B cell (primary cell): ENCODE data around the gene TECTA. TPM values are rescaled to one million over a fixed set of nuclear protein-coding genes. Genes with fewer than 3 reads are reported as not detected.

Source experiments
- ATAC-seq: fragments of 200-7000 bp; cut with Tn5 transposase; one replicate; pipeline ENCODE4 v1.10.0; 2021; ENCODE audit warnings: low read depth, mild to moderate bottlenecking, moderate number of reproducible peaks, moderate library complexity
- CTCF ChIA-PET: fragments of 350-600 bp; sonication (Branson Sonifier 250); formaldehyde crosslinking; loops from one replicate; lab custom pipeline; 2021; ENCODE audit warnings: antibody characterized with exemption, inconsistent platforms; lab: Charles Lee
- POLR2A ChIA-PET: fragments of 350-600 bp; sonication (Branson Sonifier 250); formaldehyde crosslinking; loops from one replicate; lab custom pipeline; 2021; ENCODE audit warnings: antibody characterized with exemption; lab: Charles Lee
- DNase-seq: peaks from one replicate; pipeline ENCODE4 v3.0.0; 2013
- H2AFZ ChIP-seq: 2 replicates; pipeline ENCODE4 v1.6.1; 2012; ENCODE audit warnings: mild to moderate bottlenecking, low read depth, low read length; ENCODE audit not compliant: insufficient read depth, poor library complexity, severe bottlenecking
- H3K27ac ChIP-seq, 2 donors: 1 replicate in 1 of 2; 2 replicates in 1 of 2; pipeline ENCODE4 v1.5.1; 2012 to 2013; ENCODE audit warnings: low read length in 2 of 2, mild to moderate bottlenecking in 2 of 2, moderate library complexity in 1 of 2
- H3K27me3 ChIP-seq, 4 experiments: fragments of 200-600 bp in 1 of 4; sonication (generic) in 1 of 4; replicated peaks in 1 of 4; 1 replicate in 2 of 4; 2 replicates in 2 of 4; pipeline versions ENCODE4 v1.6.1 to v1.7.0; 2013 to 2016; ENCODE audit warnings: low read length in 3 of 4, mild to moderate bottlenecking in 2 of 4, mixed read lengths in 1 of 4, moderate library complexity in 1 of 4; ENCODE audit not compliant: insufficient read depth in 4 of 4, control insufficient read depth in 3 of 4; ENCODE audit errors: control extremely low read depth in 1 of 4
- H3K36me3 ChIP-seq, 2 experiments: replicated peaks in 1 of 2; 1 replicate in 1 of 2; 2 replicates in 1 of 2; pipeline versions ENCODE4 v1.6.1 to v1.7.1; 2013; ENCODE audit warnings: low read length in 1 of 2; ENCODE audit not compliant: insufficient read depth in 2 of 2, control insufficient read depth in 1 of 2; ENCODE audit errors: control extremely low read depth in 1 of 2, extremely low read depth in 1 of 2
- H3K4me1 ChIP-seq, 2 donors: fragments of 200-600 bp in 1 of 2; sonication (generic) in 1 of 2; 1 replicate in 1 of 2; 2 replicates in 1 of 2; pipeline versions ENCODE4 v1.5.1 to v1.6.1; 2013 to 2017; ENCODE audit warnings: low read length in 2 of 2; ENCODE audit not compliant: control insufficient read depth in 2 of 2, insufficient read depth in 2 of 2
- H3K4me2 ChIP-seq: replicated peaks from 2 replicates; pipeline ENCODE3; 2012; ENCODE audit warnings: mild to moderate bottlenecking, low read depth, low read length; ENCODE audit not compliant: poor library complexity, severe bottlenecking
- H3K4me3 ChIP-seq, 5 experiments: fragments of 200-600 bp in 1 of 5; sonication (generic) in 1 of 5; 1 replicate in 3 of 5; 2 replicates in 2 of 5; pipeline versions ENCODE4 v1.5.1 to v1.7.0; 2011 to 2016; ENCODE audit warnings: low read length in 4 of 5, mild to moderate bottlenecking in 4 of 5, low read depth in 2 of 5, control low read depth in 1 of 5, moderate library complexity in 1 of 5; ENCODE audit not compliant: insufficient read depth in 1 of 5; ENCODE audit errors: control extremely low read depth in 1 of 5, extremely low read depth in 1 of 5
- H3K79me2 ChIP-seq: fragments of 200-600 bp; sonication (generic); one replicate; pipeline ENCODE4 v1.6.0; 2016; ENCODE audit warnings: low read length; ENCODE audit not compliant: control insufficient read depth, insufficient read depth
- H3K9ac ChIP-seq: fragments of 200-600 bp; sonication (generic); 2 replicates; pipeline ENCODE4 v1.6.1; 2017; ENCODE audit warnings: mild to moderate bottlenecking, low read length, moderate library complexity
- H3K9me3 ChIP-seq, 3 donors: one replicate each; pipeline versions ENCODE4 v1.6.1 to v1.7.1; 2013; ENCODE audit warnings: low read length in 2 of 3; ENCODE audit not compliant: control insufficient read depth in 2 of 3, insufficient read depth in 1 of 3; ENCODE audit errors: control extremely low read depth in 1 of 3
- H4K20me1 ChIP-seq: 2 replicates; pipeline ENCODE4 v1.6.0; 2012; ENCODE audit warnings: mild to moderate bottlenecking, low read length; ENCODE audit not compliant: insufficient read depth, control insufficient read depth, poor library complexity, severe bottlenecking
- H3K27ac Mint-ChIP-seq: one replicate; pipeline ENCODE4 v1.8.0; 2021; ENCODE audit warnings: mixed read lengths
- H3K27me3 Mint-ChIP-seq: one replicate; pipeline ENCODE4 v1.8.0; 2021; ENCODE audit warnings: mixed read lengths
- H3K4me1 Mint-ChIP-seq: one replicate; pipeline ENCODE4 v1.8.0; 2021; ENCODE audit warnings: mixed read lengths
- H3K4me3 Mint-ChIP-seq: one replicate; pipeline ENCODE4 v1.8.0; 2021; ENCODE audit warnings: mixed read lengths
- H3K9me3 Mint-ChIP-seq: one replicate; pipeline ENCODE4 v1.8.0; 2022; ENCODE audit warnings: mixed read lengths; ENCODE audit not compliant: insufficient read depth
- EZH2 ChIP-seq: IDR thresholded peaks from 2 replicates; pipeline ENCODE4 v1.6.1; 2012; ENCODE audit warnings: borderline replicate concordance, low read depth, mild to moderate bottlenecking, moderate library complexity, low read length; ENCODE audit not compliant: insufficient read depth, poor library complexity, severe bottlenecking
- WGBS: methylation state at CpG from one replicate; pipeline ENCODE4 v1.1.5; 2013; ENCODE audit warnings: missing lambda C conversion rate; ENCODE audit not compliant: insufficient coverage; 5-methylcytosine and 5-hydroxymethylcytosine counted together
- intact Hi-C: fragments of 100-400 bp; cut with micrococcal nuclease; formaldehyde crosslinking; loops from one replicate; pipeline ENCODE4 v1.10.0; 2022
- polyA plus RNA-seq: library from polyadenylated mRNA; depleted of rRNA; stranded (reverse); fragments of >200 nt; gene quantifications from 2 replicates; pipeline ENCODE4 v1.2.3, GENCODE V29; 2012
- total RNA-seq, 2 donors: library from RNA; stranded (reverse); fragments of 120-200 nt in 1 of 2; gene quantifications; 1 replicate in 1 of 2; 2 replicates in 1 of 2; pipeline versions ENCODE4 v1.2.3 to v1.2.4, GENCODE V29; 2013 to 2022
- TF ChIP-seq, protein P1 (sequence below): fragments of 200-600 bp; IDR thresholded peaks from one replicate; pipeline ENCODE4 v1.8.0; 2022; ENCODE audit warnings: antibody characterized with exemption, mild to moderate bottlenecking

TECTA gene
- total and polyA plus RNA-seq, 2 donors (not counting 1 experiment from before 2014, with no cell fraction given): 0.47 to 0.51 TPM

DNA sequence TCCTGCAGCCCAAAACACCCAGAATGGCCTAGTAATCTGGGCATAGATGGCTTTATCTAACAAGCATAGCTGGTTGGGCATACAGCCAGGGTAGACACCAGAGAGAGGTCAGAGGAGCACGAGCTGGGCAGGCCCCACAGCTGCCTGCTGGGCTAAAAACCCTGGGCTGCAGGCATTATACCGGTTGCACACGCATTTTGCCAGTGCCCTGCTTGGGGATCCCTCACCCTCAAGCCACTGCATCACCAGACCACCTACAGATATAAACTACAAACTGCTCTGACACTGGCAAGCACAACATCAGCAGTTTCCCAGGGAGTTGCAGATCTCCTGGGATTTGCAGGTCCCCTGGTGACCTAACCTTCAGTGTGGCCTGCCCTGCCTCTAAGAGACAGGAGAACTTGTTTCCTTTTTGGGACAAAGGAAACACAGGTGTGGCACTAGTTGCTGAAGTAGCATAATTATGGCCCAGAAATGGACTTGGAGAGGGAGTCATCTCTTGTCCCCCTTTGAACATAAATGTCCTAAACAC is 112.4 kb downstream of the TECTA start:
- Histone ChIP-seq H2AFZ (no peak overlapping the region), H3K79me2 (no peaks in the 10 kb centered on the region), H3K36me3 (no peaks in the 10 kb centered on the region), H3K4me2 (no peak overlapping the region), H3K27me3 (peaks cover 0 to 17% (median under 1%) of the 10 kb centered on the region in 4 experiments), H3K9me3 (no peaks in the 10 kb centered on the region), H4K20me1 (no peaks in the 10 kb centered on the region), H3K4me1 (no peaks in the 10 kb centered on the region), H3K9ac (no peak overlapping the region), H3K4me3 (no peak overlapping the region), H3K27ac (no peak overlapping the region)
- H3K27ac Mint-ChIP-seq: no peak overlapping the region
- no peaks in the 10 kb centered on the region for H3K9me3 Mint-ChIP-seq
- TF ChIP-seq, protein P1, sequence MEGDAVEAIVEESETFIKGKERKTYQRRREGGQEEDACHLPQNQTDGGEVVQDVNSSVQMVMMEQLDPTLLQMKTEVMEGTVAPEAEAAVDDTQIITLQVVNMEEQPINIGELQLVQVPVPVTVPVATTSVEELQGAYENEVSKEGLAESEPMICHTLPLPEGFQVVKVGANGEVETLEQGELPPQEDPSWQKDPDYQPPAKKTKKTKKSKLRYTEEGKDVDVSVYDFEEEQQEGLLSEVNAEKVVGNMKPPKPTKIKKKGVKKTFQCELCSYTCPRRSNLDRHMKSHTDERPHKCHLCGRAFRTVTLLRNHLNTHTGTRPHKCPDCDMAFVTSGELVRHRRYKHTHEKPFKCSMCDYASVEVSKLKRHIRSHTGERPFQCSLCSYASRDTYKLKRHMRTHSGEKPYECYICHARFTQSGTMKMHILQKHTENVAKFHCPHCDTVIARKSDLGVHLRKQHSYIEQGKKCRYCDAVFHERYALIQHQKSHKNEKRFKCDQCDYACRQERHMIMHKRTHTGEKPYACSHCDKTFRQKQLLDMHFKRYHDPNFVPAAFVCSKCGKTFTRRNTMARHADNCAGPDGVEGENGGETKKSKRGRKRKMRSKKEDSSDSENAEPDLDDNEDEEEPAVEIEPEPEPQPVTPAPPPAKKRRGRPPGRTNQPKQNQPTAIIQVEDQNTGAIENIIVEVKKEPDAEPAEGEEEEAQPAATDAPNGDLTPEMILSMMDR: no peak
- TF ChIP-seq EZH2: no peak
- H3K4me3 Mint-ChIP-seq: no peak overlapping the region
- ChIA-PET CTCF (interaction anchor here (1.1 to 1.3 kb wide), 2 partner anchors 19 kb away, joined by 4 to 5 read pairs; no protein-coding TSS in a partner anchor), POLR2A (no interaction called here)
- intact Hi-C loops: no loop called here
- no peaks in the 10 kb centered on the region for H3K4me1 Mint-ChIP-seq
- 77% methylated on average over 3 of the region's 3 CpGs for WGBS
- DNase-seq: no peak
- H3K27me3 Mint-ChIP-seq: peaks cover 26% of the 10 kb centered on the region
- ATAC-seq: no peak

DNA sequence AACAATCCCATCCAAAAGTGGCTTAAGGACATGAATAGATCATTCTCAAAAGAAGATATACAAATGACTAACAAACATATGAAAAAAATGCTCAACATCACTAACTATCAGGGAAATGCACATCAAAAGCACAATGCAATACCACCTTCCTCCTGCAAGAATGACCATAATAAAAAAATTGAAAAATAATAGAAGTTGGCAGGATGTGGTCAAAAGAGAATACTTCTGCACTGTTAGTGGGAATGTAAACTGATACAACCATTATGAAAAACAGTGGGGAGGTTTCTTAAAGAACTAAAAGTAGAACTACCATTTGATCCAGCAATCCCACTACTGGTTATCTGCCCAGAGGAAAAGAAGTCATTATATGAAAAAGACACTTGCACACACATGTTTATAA is 113.8 kb downstream of the TECTA start:
- ChIA-PET POLR2A (no interaction called here), CTCF (interaction anchor here (1.1 kb wide), 1 partner anchor 20 kb away, joined by 5 read pairs; no protein-coding TSS in a partner anchor)
- Mint-ChIP-seq H3K4me1 (no peaks in the 10 kb centered on the region), H3K9me3 (no peaks in the 10 kb centered on the region), H3K27ac (no peak overlapping the region), H3K4me3 (no peak overlapping the region), H3K27me3 (peaks cover 30% of the 10 kb centered on the region)
- Histone ChIP-seq H3K79me2 (no peaks in the 10 kb centered on the region), H3K4me1 (no peaks in the 10 kb centered on the region), H3K36me3 (no peaks in the 10 kb centered on the region), H3K27me3 (peaks cover 0 to 9% (median 0%) of the 10 kb centered on the region in 4 experiments), H3K27ac (no peak overlapping the region), H3K4me3 (no peak overlapping the region), H2AFZ (no peak overlapping the region), H3K9me3 (no peaks in the 10 kb centered on the region), H3K9ac (no peak overlapping the region), H3K4me2 (no peak overlapping the region), H4K20me1 (no peaks in the 10 kb centered on the region)
- intact Hi-C loops: no loop called here
- ATAC-seq: no peak
- DNase-seq: no peak
- TF ChIP-seq EZH2: no peak
- TF ChIP-seq, protein P1: no peak
